GM12864 (cell line): Measurements from ENCODE around the gene UQCC5.

Experiments used
- DNase-seq: peaks from one replicate; pipeline ENCODE4 v3.0.0-alpha.2; 2011; ENCODE audit warnings: low read depth
- H3K4me3 ChIP-seq: 2 replicates; pipeline ENCODE4 v1.5.1; 2011; ENCODE audit warnings: mild to moderate bottlenecking, low read depth, low read length, control low read depth
- CTCF ChIP-seq: IDR thresholded peaks from 2 replicates; pipeline ENCODE4 v1.5.1; 2011; ENCODE audit warnings: low read depth, mild to moderate bottlenecking, moderate library complexity, low read length, control low read depth, inconsistent platforms; ENCODE audit errors: missing control alignments

The UQCC5 gene

GRCh38 chr3:52536369-52537164, at the start of gene UQCC5:
Gene UQCC5, plus strand, starts transcription at chr3:52536605. Its CDS starts 151 bp downstream, at chr3:52536756.
- peak within 1 kb of the TSS; percentile 67 for H3K4me3 ChIP-seq
- no peak for TF ChIP-seq CTCF
- peak; percentile 94 for DNase-seq

GRCh38 chr3:52487050-52487787, 49.2 kb upstream of the UQCC5 start:
- no peak overlapping the region for H3K4me3 ChIP-seq
- no peak for DNase-seq
- no peak for TF ChIP-seq CTCF

GRCh38 chr3:52487788-52488691, 48.4 kb upstream of the UQCC5 start:
- no peak for DNase-seq
- no peak overlapping the region for H3K4me3 ChIP-seq
- TF ChIP-seq CTCF: no peak

GRCh38 chr3:52488746-52489145, 47.7 kb upstream of the UQCC5 start:
- DNase-seq: no peak
- TF ChIP-seq CTCF: no peak
- H3K4me3 ChIP-seq: no peak overlapping the region

- TF ChIP-seq CTCF: no peak
Observed at GRCh38 chr3:52489453-52489852, 47.0 kb upstream of the UQCC5 start.

GRCh38 chr3:52490035-52490938, 46.1 kb upstream of the UQCC5 start:
- TF ChIP-seq CTCF: no peak

More at GRCh38 chr3:52489453-52489852, 47.0 kb upstream of the UQCC5 start:
- no peak overlapping the region for H3K4me3 ChIP-seq
- no peak for DNase-seq

More at GRCh38 chr3:52490035-52490938, 46.1 kb upstream of the UQCC5 start:
- no peak overlapping the region for H3K4me3 ChIP-seq
- no peak for DNase-seq
